Activated naive CD8-positive, alpha-beta T cell (primary cell): ENCODE results near the gene CEP41.

ENCODE experiments used
- H3K27ac Mint-ChIP-seq: one replicate; pipeline ENCODE4 v1.8.0; 2021; ENCODE audit warnings: mixed read lengths
- H3K27me3 Mint-ChIP-seq: one replicate; pipeline ENCODE4 v1.8.0; 2021; ENCODE audit warnings: mixed read lengths
- H3K36me3 Mint-ChIP-seq: one replicate; pipeline ENCODE4 v1.8.0; 2021; ENCODE audit warnings: mixed read lengths
- H3K4me1 Mint-ChIP-seq: one replicate; pipeline ENCODE4 v1.8.0; 2021; ENCODE audit warnings: low read depth, mixed read lengths
- H3K4me3 Mint-ChIP-seq: one replicate; pipeline ENCODE4 v1.8.0; 2021; ENCODE audit warnings: mild to moderate bottlenecking, mixed read lengths
- H3K9me3 Mint-ChIP-seq: one replicate; pipeline ENCODE4 v1.8.0; 2021; ENCODE audit warnings: low read depth, mixed read lengths

The CEP41 gene

GRCh38 chr7:130441408-130441869, 623 bp upstream of the CEP41 start:
- no peaks in the 10 kb centered on the region for H3K9me3 Mint-ChIP-seq
- H3K27me3 Mint-ChIP-seq: no peaks in the 10 kb centered on the region
- H3K27ac Mint-ChIP-seq: peak overlapping the region; percentile 99
- H3K4me3 Mint-ChIP-seq: peak overlapping the region; percentile 99
- peaks cover 58% of the 10 kb centered on the region for H3K4me1 Mint-ChIP-seq
- peaks cover 3% of the 10 kb centered on the region for H3K36me3 Mint-ChIP-seq

- Mint-ChIP-seq H3K4me3 (peak overlapping the region; percentile 11), H3K4me1 (peaks cover 41% of the 10 kb centered on the region), H3K9me3 (no peaks in the 10 kb centered on the region), H3K36me3 (peaks cover 4% of the 10 kb centered on the region), H3K27me3 (no peaks in the 10 kb centered on the region), H3K27ac (no peak overlapping the region)
Measured at GRCh38 chr7:130436253-130436652, 4.6 kb downstream of the CEP41 start.

GRCh38 chr7:130435311-130435854, 5.4 kb downstream of the CEP41 start:
- H3K27ac Mint-ChIP-seq: peak overlapping the region; percentile 75

GRCh38 chr7:130433301-130433700, 7.5 kb downstream of the CEP41 start:
- H3K9me3 Mint-ChIP-seq: no peaks in the 10 kb centered on the region
- no peak overlapping the region for H3K4me3 Mint-ChIP-seq
- H3K36me3 Mint-ChIP-seq: peaks cover 8% of the 10 kb centered on the region
- no peak overlapping the region for H3K27ac Mint-ChIP-seq
- peaks cover 18% of the 10 kb centered on the region for H3K4me1 Mint-ChIP-seq
- H3K27me3 Mint-ChIP-seq: no peaks in the 10 kb centered on the region

More at GRCh38 chr7:130435311-130435854, 5.4 kb downstream of the CEP41 start:
- Mint-ChIP-seq H3K27me3 (no peaks in the 10 kb centered on the region), H3K4me3 (no peak overlapping the region), H3K36me3 (peaks cover 4% of the 10 kb centered on the region), H3K9me3 (no peaks in the 10 kb centered on the region), H3K4me1 (peaks cover 35% of the 10 kb centered on the region)

- H3K27me3 Mint-ChIP-seq: no peaks in the 10 kb centered on the region
- peaks cover 15% of the 10 kb centered on the region for H3K4me1 Mint-ChIP-seq
- no peak overlapping the region for H3K4me3 Mint-ChIP-seq
- H3K36me3 Mint-ChIP-seq: peaks cover 6% of the 10 kb centered on the region
- H3K27ac Mint-ChIP-seq: no peak overlapping the region
- H3K9me3 Mint-ChIP-seq: no peaks in the 10 kb centered on the region
Measured at GRCh38 chr7:130432886-130433285, 7.9 kb downstream of the CEP41 start.

- H3K36me3 Mint-ChIP-seq: peaks cover 4% of the 10 kb centered on the region
- H3K9me3 Mint-ChIP-seq: no peaks in the 10 kb centered on the region
- no peak overlapping the region for H3K27ac Mint-ChIP-seq
- H3K4me1 Mint-ChIP-seq: peaks cover 17% of the 10 kb centered on the region
- no peak overlapping the region for H3K4me3 Mint-ChIP-seq
- no peaks in the 10 kb centered on the region for H3K27me3 Mint-ChIP-seq
Measured at GRCh38 chr7:130430841-130431666, 9.8 kb downstream of the CEP41 start.

- Mint-ChIP-seq H3K4me3 (no peak overlapping the region), H3K27me3 (no peaks in the 10 kb centered on the region), H3K4me1 (peaks cover 25% of the 10 kb centered on the region), H3K27ac (no peak overlapping the region), H3K9me3 (no peaks in the 10 kb centered on the region), H3K36me3 (peaks cover 3% of the 10 kb centered on the region)
Measured at GRCh38 chr7:130430115-130430514, 10.7 kb downstream of the CEP41 start.

- Mint-ChIP-seq H3K4me3 (no peak overlapping the region), H3K27ac (no peak overlapping the region), H3K36me3 (peaks cover 3% of the 10 kb centered on the region), H3K27me3 (no peaks in the 10 kb centered on the region), H3K4me1 (peaks cover 35% of the 10 kb centered on the region), H3K9me3 (no peaks in the 10 kb centered on the region)
Measured at GRCh38 chr7:130429019-130429418, 11.8 kb downstream of the CEP41 start.

GRCh38 chr7:130426564-130426963, 14.3 kb downstream of the CEP41 start:
- H3K4me1 Mint-ChIP-seq: peaks cover 55% of the 10 kb centered on the region
- H3K27me3 Mint-ChIP-seq: no peaks in the 10 kb centered on the region
- peak overlapping the region; percentile 73 for H3K27ac Mint-ChIP-seq

GRCh38 chr7:130425796-130426195, 15.0 kb downstream of the CEP41 start:
- H3K36me3 Mint-ChIP-seq: peaks cover 3% of the 10 kb centered on the region
- no peak overlapping the region for H3K4me3 Mint-ChIP-seq
- peak overlapping the region; percentile 29 for H3K27ac Mint-ChIP-seq
- peaks cover 63% of the 10 kb centered on the region for H3K4me1 Mint-ChIP-seq
- H3K27me3 Mint-ChIP-seq: no peaks in the 10 kb centered on the region
- no peaks in the 10 kb centered on the region for H3K9me3 Mint-ChIP-seq

More at GRCh38 chr7:130426564-130426963, 14.3 kb downstream of the CEP41 start:
- Mint-ChIP-seq H3K9me3 (no peaks in the 10 kb centered on the region), H3K36me3 (peaks cover 3% of the 10 kb centered on the region), H3K4me3 (peak overlapping the region; percentile 22)

GRCh38 chr7:130423501-130424037, 17.2 kb downstream of the CEP41 start:
- no peaks in the 10 kb centered on the region for H3K27me3 Mint-ChIP-seq
- H3K27ac Mint-ChIP-seq: peak overlapping the region; percentile 31
- no peaks in the 10 kb centered on the region for H3K36me3 Mint-ChIP-seq
- no peaks in the 10 kb centered on the region for H3K9me3 Mint-ChIP-seq
- no peak overlapping the region for H3K4me3 Mint-ChIP-seq
- peaks cover 80% of the 10 kb centered on the region for H3K4me1 Mint-ChIP-seq

- Mint-ChIP-seq H3K4me3 (peak overlapping the region; percentile 67), H3K36me3 (no peaks in the 10 kb centered on the region), H3K27me3 (no peaks in the 10 kb centered on the region), H3K4me1 (peaks cover 89% of the 10 kb centered on the region), H3K27ac (peak overlapping the region; percentile 92), H3K9me3 (no peaks in the 10 kb centered on the region)
Measured at GRCh38 chr7:130421684-130422083, 19.1 kb downstream of the CEP41 start.

- no peaks in the 10 kb centered on the region for H3K36me3 Mint-ChIP-seq
- H3K4me1 Mint-ChIP-seq: peaks cover 89% of the 10 kb centered on the region
- H3K27me3 Mint-ChIP-seq: no peaks in the 10 kb centered on the region
- no peaks in the 10 kb centered on the region for H3K9me3 Mint-ChIP-seq
- H3K27ac Mint-ChIP-seq: peak overlapping the region; percentile 92
- peak overlapping the region; percentile 46 for H3K4me3 Mint-ChIP-seq
Measured at GRCh38 chr7:130420943-130421578, 19.8 kb downstream of the CEP41 start.

- Mint-ChIP-seq H3K9me3 (no peaks in the 10 kb centered on the region), H3K4me1 (peaks cover 88% of the 10 kb centered on the region), H3K27ac (peak overlapping the region; percentile 59), H3K36me3 (no peaks in the 10 kb centered on the region), H3K27me3 (no peaks in the 10 kb centered on the region), H3K4me3 (peak overlapping the region; percentile 33)
Measured at GRCh38 chr7:130419658-130420057, 21.2 kb downstream of the CEP41 start.

- no peaks in the 10 kb centered on the region for H3K9me3 Mint-ChIP-seq
- H3K27me3 Mint-ChIP-seq: no peaks in the 10 kb centered on the region
- H3K4me3 Mint-ChIP-seq: no peak overlapping the region
- peak overlapping the region; percentile 91 for H3K27ac Mint-ChIP-seq
- H3K4me1 Mint-ChIP-seq: peaks cover 90% of the 10 kb centered on the region
- H3K36me3 Mint-ChIP-seq: no peaks in the 10 kb centered on the region
Measured at GRCh38 chr7:130418306-130418705, 22.5 kb downstream of the CEP41 start.
